HG02678 (cell line): ENCODE data around the gene PACSIN1.

Source experiments
- ATAC-seq: cut with Tn5 transposase; IDR thresholded peaks from one replicate; pipeline ENCODE4 v1.9.1; 2021; ENCODE audit warnings: mild to moderate bottlenecking, moderate library complexity; ENCODE audit not compliant: unreplicated experiment

The PACSIN1 gene

GRCh38 chr6:34526992-34527728 lies 61.3 kb downstream of the PACSIN1 start:
- peak; percentile 87 for ATAC-seq

GRCh38 chr6:34527751-34528670 lies 62.1 kb downstream of the PACSIN1 start:
- ATAC-seq: no peak

GRCh38 chr6:34528996-34529664 lies 63.3 kb downstream of the PACSIN1 start:
- no peak for ATAC-seq

DNA sequence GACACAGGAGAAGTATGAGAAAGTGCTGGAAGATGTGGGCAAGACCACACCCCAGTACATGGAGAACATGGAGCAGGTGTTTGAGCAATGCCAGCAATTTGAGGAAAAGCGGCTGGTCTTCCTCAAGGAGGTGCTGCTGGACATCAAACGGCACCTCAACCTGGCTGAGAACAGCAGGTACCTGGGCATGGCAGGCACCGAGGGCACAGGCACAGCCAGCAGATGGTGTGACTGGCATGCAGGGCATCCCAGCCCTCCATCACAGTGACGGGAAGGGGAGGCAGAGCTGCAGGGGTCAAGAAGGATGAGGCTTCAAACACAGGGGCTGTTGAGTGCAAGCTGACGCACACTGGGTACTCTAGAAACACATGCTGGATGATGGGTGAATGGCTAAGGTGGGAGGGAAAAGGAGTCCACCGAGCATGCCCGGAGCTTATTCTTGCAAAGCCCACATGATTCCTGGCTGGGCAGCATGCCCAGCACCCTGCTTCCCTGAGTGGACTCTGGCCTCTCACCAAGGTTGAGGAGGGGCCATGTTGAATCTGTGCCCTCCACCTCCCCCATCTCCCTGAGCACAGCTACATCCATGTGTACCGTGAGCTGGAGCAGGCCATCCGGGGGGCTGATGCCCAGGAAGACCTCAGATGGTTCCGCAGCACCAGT lies 63.9 kb downstream of the PACSIN1 start:
- no peak for ATAC-seq

- ATAC-seq: no peak
Measured at GRCh38 chr6:34530753-34531365, 65.0 kb downstream of the PACSIN1 start.

DNA sequence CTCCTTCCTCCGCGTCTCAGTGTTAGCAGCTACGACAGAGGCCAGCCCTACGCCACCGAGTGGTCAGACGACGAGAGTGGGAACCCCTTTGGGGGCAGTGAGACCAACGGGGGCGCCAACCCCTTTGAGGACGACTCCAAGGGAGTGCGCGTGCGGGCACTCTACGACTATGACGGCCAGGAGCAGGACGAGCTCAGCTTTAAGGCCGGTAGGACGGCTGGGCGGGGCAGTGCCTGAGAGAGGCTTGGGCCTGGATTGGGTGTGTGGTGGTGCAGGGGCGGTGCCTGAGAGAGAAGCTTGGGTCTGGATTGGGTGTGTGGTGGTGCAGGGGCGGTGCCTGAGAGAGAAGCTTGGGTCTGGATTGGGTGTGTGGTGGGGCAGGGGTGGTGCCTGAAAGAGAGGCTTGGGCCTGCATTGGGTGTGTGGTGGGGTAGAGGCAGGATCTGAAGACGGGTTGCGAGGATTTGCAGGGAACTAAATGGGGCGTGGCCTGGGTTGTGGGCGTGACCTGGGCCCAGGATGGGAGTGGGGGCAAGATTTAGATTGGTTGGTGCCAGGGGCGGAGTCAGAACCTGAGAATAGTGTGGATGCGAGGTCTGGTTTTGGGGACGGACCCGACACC lies 65.8 kb downstream of the PACSIN1 start:
- no peak for ATAC-seq

DNA sequence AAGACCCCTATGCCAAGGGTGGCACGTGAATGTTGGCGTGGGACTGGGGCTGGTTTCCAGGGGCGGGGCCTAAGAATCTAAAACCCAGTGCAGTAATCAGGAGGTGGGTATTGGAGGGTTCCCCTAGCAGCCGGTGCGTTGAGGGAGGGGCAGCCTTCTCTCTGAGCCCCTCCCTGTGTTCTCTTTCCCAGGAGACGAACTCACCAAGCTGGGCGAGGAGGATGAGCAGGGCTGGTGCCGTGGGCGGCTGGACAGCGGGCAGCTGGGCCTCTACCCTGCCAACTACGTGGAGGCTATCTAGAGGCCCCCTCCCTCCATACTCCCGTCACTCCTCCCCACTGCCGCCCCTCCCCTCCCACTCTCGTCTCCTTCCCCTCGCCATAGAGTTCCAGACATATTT lies 66.4 kb downstream of the PACSIN1 start:
- no peak for ATAC-seq

DNA sequence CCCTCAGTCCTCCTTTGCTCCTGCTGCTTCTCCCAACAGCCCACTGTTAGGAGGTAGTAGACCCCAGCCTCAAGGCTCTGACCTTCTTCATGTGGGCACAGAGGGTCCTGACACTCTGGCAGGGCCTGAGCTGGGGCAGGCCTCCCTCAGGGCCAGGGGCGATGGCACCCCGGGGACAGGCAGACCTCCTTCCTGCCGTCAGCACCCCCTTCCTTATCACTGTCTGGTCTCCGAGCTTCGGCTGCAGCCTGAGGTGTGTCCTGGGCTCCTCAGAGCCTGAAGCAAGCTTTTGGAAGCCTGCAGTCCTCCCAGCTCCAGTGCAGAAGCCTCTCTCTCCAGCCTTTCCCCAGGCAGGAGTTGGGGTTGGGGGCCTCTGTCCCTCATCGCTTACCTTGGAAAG lies 68.3 kb downstream of the PACSIN1 start:
- ATAC-seq: no peak

DNA sequence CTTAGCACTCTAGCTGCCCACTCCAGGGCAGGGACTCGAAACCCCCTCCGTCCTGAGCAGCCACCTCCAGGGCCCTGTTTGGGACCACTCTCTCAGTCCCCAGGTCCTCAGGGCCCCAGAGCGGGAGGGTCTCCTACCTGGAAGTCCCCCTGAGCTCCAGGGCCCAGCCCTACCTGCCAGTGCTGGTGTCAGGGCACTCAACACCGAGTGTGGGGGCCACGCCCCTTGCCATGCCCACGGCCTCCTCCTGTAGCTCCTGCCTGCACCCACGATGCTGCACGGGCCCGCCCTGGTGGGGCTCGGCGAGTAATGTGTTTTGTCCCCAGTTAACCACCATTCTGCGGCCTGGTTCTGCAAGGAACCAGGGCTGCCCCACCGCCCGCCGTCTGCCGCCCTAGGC lies 68.8 kb downstream of the PACSIN1 start:
- no peak for ATAC-seq

DNA sequence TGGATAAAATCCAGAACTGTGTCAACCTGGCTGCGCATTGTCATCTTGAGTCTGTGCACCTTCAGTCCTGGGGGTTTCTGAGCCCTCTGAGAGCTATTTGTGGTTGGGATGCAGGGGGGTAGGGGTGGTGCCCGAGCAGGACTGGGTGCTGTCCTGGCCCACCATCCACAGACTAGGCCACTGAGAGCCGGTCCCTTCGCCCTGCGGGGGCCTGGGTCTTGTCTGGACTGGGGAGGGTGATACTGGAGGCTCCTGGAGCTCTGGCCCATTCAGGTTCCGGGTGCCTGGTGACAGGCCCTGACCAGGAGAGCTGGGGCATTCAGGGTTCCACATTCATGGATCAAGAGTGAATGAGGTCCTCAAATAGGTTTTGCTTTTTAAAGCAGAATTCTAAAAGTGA lies 69.3 kb downstream of the PACSIN1 start:
- ATAC-seq: no peak

DNA sequence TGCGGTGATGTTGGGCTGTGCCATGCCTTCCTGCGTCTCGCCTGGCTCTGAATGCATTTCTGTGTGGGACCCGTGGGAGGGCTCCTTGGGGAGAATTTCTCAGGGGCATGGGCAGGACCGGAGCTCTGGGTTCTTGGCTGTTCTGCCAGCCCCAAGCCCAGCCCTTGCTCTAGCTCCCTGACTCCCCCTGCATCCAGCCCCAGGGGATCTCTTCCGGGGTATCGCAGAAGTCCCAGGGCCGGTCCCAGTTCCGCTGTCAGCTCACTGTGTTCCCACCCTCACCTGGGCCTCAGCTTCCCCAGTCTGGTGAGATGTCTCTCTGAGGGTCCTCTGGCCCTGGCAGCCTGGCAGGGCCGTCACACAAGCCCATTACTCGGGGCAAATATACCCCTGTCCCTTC lies 69.8 kb downstream of the PACSIN1 start:
- ATAC-seq: no peak

- no peak for ATAC-seq
Measured at GRCh38 chr6:34536251-34536958, 70.5 kb downstream of the PACSIN1 start.

DNA sequence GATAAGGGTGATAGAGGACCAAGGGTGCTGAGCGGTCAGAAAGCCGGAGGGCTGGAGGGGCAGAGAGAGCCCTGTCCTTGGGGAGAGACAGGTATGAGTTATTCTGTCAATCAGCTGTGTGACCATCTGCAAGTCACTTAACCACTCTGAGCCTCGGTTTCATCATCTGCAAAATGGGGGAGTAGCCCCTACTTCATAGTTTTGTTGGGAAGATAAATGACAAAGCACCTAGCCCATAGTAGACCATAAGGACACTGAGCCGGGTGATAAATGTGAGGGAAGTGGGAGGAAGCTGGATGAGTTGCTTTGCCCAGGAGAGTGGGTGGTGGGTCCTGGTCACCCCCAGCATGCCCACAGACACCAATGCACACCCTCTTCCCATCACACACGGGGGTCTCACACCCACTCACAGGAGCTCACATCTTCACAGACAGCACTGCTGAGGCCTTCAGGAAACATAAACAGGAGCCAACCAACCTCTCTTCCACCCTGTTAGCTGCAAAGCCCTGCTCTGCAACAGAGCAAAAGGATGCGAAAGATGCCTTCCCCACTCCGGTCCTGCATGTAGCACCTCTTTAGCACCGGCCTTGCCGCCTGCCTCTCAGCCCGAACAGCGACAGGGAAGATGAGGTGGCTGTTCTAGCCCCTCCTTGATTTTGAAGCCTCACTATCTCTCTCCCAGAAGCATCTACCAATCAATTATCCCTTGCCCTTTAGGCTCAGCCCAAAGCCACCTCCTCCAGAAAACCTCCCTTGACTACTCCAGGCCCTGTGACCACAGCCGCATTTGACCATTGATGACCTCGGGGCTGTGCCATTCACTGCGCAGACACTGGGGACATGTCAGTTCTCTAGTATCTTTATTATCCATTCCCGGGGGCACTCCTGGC lies 71.3 kb downstream of the PACSIN1 start:
- ATAC-seq: no peak

DNA sequence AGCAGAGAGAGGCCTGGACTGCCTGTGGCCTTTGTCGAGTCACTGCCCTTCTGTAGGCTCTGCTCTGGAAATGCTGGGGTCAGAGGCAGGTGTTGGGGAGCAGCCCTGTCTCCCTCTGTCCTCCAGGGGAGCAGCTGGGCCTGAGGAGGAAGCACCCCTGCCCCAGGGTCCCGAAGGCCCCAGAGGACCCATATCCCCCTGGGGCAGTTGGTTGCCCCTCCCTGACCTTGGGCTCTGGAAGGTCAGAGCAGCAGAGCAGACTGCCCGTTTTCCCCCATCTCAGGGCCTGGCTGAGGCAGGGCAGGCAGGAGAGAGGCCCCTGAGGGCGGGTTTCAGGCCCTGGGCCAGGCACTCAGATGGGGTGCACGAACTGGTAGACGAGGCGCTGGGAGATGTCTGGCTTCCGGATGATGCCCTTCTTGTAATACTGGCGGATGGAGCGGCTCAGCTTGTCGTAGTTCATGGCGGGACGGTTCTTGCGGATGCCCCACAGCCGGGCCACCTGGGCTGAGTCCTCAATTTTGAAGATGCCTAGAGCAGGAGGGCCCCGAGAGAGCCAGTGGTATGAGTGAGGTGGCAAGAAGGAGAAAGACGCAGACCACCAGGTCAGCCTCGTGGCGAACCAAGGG lies 72.2 kb downstream of the PACSIN1 start:
- no peak for ATAC-seq

GRCh38 chr6:34538581-34538980 lies 72.7 kb downstream of the PACSIN1 start:
- no peak for ATAC-seq

DNA sequence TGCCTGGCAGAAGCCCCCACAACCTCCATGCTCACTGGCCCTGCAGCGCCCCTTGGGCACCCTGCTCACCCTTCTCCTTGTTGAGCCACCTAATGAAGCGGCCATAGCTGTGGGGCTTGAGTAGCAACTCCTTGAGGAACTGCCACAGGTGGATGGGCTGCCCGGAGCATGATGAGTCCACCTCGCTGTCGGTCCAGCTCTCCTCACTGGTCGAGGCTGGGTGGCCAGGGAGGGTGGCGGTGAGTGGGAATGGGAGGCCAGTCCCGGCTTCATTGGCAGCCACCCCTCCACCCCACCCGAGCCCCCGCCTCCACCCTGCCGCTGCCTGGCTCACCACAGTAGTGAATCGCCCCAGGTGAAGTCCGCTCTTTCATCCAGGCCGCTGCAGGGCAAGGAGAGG lies 73.3 kb downstream of the PACSIN1 start:
- ATAC-seq: no peak

DNA sequence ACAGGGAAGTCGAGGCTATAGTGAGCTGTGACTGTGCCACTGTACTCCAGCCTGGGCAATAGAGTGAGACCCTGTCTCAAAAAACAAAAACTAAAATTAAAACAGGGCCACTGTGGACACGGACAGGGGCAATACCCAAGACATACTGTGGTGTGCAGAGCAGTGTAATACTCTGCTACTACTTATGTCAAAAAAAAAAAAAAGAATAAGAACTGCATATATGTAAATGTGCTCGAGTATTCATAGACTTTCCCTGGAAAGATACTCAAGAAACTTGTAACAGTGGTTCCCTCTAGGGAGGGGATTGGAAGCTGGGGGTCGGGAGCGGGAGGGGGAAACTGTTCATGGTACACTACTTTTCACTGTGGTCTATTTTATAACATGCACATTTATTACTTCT lies 74.3 kb downstream of the PACSIN1 start:
- ATAC-seq: no peak

GRCh38 chr6:34540841-34541240 lies 75.0 kb downstream of the PACSIN1 start:
- no peak for ATAC-seq
